Bronchial epithelial cell (primary cell): ENCODE results near the gene DOK5. TPM values are rescaled to one million over a fixed set of nuclear protein-coding genes. Genes with fewer than 3 reads are reported as not detected.

Source experiments
- DNase-seq: peaks from one replicate; pipeline ENCODE4 v3.0.0-alpha.2; 2010; ENCODE audit warnings: low read depth
- FAIRE-seq: peaks from 2 replicates; lab custom pipeline; 2011; peaks lifted over from hg19 to GRCh38; lab: Jason Lieb, UNC
- H3K27me3 ChIP-seq: 2 replicates; pipeline ENCODE4 v1.5.1; 2011; ENCODE audit warnings: low read length; ENCODE audit not compliant: control insufficient read depth, insufficient read depth
- H3K36me3 ChIP-seq: 2 replicates; pipeline ENCODE4 v1.5.1; 2011; ENCODE audit warnings: low read length; ENCODE audit not compliant: control insufficient read depth, insufficient read depth
- H3K4me3 ChIP-seq: 2 replicates; pipeline ENCODE4 v1.5.1; 2011; ENCODE audit warnings: mild to moderate bottlenecking, low read depth, low read length, control low read depth
- total RNA-seq: library from RNA; depleted of rRNA; stranded (reverse); fragments of >200 nt; gene quantifications from 2 replicates; pipeline ENCODE4 v1.2.1, GENCODE V29; 2014
- TF ChIP-seq, protein P1 (sequence below): IDR thresholded peaks from 2 replicates; pipeline ENCODE4 v1.5.1; 2011; ENCODE audit warnings: mild to moderate bottlenecking, moderate library complexity, low read length, control low read depth, inconsistent platforms; ENCODE audit not compliant: insufficient read depth, severe bottlenecking

DOK5 gene
- total RNA-seq, 1 donor from 2014 or later: not detected

DNA sequence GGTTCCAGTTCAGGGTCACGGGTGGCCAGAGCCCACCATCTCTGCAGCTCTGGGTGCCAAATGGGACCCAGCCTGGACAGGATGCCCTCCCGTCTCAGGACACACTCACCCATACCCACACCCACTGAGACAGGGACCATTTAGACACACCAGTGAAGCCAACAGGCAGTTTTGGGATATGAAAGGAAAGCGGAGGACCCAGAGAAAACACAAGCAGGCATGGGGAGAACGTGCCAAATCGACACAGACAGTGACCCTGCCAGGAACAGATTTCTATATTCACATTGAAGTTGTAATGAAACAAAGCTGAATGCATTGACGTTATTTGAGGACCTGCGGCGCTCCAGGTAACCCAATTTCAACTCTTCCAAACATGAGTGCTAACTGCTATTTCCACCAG is 164.5 kb downstream of the DOK5 start:
- Histone ChIP-seq H3K4me3 (no peak overlapping the region), H3K27me3 (no peaks in the 10 kb centered on the region), H3K36me3 (no peaks in the 10 kb centered on the region)
- FAIRE-seq: no peak
- TF ChIP-seq, protein P1, sequence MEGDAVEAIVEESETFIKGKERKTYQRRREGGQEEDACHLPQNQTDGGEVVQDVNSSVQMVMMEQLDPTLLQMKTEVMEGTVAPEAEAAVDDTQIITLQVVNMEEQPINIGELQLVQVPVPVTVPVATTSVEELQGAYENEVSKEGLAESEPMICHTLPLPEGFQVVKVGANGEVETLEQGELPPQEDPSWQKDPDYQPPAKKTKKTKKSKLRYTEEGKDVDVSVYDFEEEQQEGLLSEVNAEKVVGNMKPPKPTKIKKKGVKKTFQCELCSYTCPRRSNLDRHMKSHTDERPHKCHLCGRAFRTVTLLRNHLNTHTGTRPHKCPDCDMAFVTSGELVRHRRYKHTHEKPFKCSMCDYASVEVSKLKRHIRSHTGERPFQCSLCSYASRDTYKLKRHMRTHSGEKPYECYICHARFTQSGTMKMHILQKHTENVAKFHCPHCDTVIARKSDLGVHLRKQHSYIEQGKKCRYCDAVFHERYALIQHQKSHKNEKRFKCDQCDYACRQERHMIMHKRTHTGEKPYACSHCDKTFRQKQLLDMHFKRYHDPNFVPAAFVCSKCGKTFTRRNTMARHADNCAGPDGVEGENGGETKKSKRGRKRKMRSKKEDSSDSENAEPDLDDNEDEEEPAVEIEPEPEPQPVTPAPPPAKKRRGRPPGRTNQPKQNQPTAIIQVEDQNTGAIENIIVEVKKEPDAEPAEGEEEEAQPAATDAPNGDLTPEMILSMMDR: no peak
- DNase-seq: no peak

DNA sequence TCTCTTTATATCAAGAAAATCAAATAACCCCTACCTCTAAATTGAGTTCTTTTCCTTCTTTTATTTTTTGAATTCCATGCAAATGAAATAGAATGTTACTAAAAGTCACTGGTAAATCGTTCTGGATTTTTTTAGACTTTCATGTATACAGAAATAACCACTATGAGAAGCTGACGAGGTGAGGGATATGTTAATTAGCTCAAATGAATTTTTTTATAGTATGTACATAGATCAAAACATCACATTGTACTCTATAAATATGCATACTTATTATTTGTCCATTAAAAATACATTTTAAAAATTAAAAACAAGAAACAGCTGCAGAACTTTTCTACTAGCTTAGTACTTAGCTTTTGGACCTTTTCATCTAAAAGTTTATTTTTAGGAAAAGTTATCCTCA is 165.4 kb downstream of the DOK5 start:
- H3K27me3 ChIP-seq: no peaks in the 10 kb centered on the region
- no peak for FAIRE-seq

DNA sequence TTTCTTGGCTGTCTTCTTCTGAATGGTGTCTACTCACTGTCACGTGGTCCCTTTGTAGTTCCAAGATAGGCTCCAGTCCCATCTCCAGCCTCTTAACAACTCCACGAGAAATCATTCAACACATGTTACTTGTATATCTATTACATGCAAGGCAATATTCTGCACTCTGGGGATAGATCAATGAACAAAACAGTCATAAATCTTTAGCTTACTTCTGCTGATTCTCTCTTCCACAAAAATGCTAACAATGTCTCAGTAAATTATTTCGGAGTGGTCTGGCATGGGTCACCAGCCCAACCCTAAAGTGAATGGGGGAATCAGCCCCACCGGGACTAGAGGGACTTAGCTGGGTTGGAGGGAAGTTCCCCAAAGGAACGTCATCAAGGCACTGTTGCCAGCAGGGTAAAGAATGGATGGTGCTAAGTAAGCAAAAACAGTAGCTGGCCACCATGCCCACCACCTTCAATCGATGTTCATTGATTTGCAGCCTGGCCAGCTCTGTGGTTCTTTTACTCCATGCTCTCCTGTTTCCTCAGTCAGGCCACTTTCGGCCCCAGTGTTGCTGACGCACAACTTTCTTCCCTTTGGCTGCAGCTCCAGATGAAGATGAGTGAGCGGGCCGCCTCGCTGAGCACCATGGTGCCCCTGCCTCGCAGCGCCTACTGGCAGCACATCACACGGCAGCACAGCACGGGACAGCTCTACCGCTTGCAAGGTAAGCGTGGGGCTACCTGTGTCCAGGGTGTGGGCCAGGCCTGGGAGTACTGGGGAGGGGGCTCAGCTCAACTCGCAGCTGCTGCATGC is 167.7 kb downstream of the DOK5 start:
- FAIRE-seq (no peak), DNase-seq (no peak)
- TF ChIP-seq, protein P1: no peak
- Histone ChIP-seq H3K4me3 (no peak overlapping the region), H3K36me3 (no peaks in the 10 kb centered on the region), H3K27me3 (no peaks in the 10 kb centered on the region)

More for the DNA sequence above, 165.4 kb downstream of the DOK5 start:
- DNase-seq: no peak
- H3K4me3 ChIP-seq: no peak overlapping the region
- H3K36me3 ChIP-seq: no peaks in the 10 kb centered on the region
- TF ChIP-seq, protein P1: no peak

DNA sequence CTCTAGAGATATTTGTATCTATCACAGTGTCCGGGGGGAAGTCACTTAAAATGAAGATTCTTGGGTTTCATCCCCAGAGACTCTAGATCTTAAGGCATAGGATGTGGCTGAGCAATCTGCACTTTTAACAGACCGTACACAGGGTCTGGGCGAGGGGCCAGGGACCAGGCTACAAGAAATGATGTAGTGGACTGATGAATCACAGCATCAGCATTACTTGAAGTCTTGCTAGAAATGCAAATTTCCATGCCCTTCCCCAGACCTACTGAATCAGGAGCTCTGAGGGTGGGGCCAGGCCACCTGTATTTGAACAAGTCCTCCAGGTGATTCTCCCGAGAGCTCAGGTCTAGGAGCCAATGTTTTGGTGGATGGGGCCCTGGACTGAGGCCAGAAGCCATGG is 168.4 kb downstream of the DOK5 start:
- no peaks in the 10 kb centered on the region for H3K36me3 ChIP-seq
- DNase-seq: peak; percentile 21
- FAIRE-seq: no peak
- TF ChIP-seq, protein P1: no peak
- no peaks in the 10 kb centered on the region for H3K27me3 ChIP-seq
- H3K4me3 ChIP-seq: no peak overlapping the region

DNA sequence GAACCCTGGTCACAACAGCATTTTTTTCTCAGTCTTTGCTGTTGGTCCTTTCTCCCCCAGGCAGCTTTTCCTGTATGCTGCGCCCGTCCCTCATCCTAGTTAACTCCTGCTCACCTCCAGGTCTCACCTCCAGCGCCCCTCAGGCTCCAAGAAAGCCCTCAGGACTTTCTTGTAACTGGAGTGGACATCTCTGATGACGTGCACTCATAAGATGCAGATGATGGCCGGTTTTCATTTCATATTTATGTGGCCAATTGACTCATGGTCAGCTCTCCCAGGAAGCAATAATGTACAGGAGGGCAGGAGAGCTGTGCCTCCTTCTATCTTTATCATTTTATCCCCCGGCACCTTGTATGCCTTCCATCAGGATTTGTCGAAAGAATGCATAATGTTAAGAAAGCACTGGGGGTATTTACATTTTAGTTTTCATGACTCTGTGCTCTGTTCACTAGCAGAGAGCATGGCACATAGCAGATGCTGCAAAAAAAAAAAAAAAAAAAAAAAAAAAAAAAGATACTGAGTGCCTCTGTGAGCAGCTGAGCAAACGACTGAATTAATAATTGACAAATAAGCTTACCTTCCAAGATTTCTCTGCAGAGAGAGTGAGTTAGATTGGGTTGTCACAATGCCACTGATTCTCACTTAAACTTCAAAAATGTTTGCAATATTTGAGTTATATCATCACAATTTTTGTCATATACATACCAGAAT is 170.2 kb downstream of the DOK5 start:
- FAIRE-seq (no peak), DNase-seq (no peak)
- TF ChIP-seq, protein P1: no peak
- Histone ChIP-seq H3K4me3 (no peak overlapping the region), H3K36me3 (no peaks in the 10 kb centered on the region), H3K27me3 (no peaks in the 10 kb centered on the region)
